ENCODE data around the gene PDE12. TPM values are rescaled to one million over a fixed set of nuclear protein-coding genes. Genes with fewer than 3 reads are reported as not detected.

Gene PDE12
- polyA plus RNA-seq, 1 experiment, result 11.5 TPM

DNA sequence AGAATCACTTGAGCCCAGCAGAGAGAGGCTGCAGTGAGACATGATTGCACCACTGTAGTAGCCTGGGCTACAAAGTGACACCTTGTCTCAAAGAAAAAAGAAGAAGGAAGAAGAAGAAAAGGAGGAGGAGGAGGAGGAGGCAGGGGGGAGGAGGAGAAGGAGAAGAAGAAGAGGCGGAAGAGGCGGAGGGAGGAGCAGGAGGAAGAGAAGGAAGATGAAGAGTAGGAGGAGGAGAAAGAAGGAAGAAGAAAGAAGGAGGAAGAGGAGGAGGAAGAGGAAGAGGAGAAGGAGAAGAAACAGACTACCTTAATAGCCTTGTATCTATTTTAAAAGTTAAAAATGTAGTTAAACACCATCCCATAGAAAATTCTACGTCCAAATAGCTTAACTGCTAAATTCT is 60.2 kb downstream of the PDE12 start:
- no peak for DNase-seq (ENCODE audit: low read depth, low spot score)
- TF ChIP-seq, protein P1, sequence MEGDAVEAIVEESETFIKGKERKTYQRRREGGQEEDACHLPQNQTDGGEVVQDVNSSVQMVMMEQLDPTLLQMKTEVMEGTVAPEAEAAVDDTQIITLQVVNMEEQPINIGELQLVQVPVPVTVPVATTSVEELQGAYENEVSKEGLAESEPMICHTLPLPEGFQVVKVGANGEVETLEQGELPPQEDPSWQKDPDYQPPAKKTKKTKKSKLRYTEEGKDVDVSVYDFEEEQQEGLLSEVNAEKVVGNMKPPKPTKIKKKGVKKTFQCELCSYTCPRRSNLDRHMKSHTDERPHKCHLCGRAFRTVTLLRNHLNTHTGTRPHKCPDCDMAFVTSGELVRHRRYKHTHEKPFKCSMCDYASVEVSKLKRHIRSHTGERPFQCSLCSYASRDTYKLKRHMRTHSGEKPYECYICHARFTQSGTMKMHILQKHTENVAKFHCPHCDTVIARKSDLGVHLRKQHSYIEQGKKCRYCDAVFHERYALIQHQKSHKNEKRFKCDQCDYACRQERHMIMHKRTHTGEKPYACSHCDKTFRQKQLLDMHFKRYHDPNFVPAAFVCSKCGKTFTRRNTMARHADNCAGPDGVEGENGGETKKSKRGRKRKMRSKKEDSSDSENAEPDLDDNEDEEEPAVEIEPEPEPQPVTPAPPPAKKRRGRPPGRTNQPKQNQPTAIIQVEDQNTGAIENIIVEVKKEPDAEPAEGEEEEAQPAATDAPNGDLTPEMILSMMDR (IDR thresholded peaks at IDR 0.05; ENCODE audit: low read depth, low read length), result no peak
- POLR2A ChIA-PET, result no interaction called here
- Histone ChIP-seq H3K9me3 (ENCODE audit: control insufficient read depth, insufficient read depth, low read length) (no peaks in the 10 kb centered on the region), H3K4me3 (ENCODE audit: low read depth, low read length) (no peak overlapping the region), H3K27me3 (ENCODE audit: control insufficient read depth, insufficient read depth, low read length) (no peaks in the 10 kb centered on the region), H3K27ac (ENCODE audit: low read depth, low read length) (no peak overlapping the region)
- CTCF ChIA-PET, result no interaction called here

Small RNA genes within 50 kb of the gene (small RNA-seq; reads per million reads assigned to genes)
- not detected for gene RNU6-108P (ENCODE audit: insufficient read length, low read depth)
- gene RNU6-1181P (ENCODE audit: insufficient read length, low read depth), result not detected
- not detected for gene RNU6-483P (ENCODE audit: insufficient read length, low read depth)

Other genes with a start within 250 kb of the PDE12 start
- under 0.01 TPM in 1 of 2 replicates, not detected in the other for gene DNAH12, start 11.9 kb upstream of the PDE12 start, polyA plus RNA-seq (2011; rRNA removed)
- 588 and 766 TPM in 2 replicates for gene ARF4, start 41.1 kb downstream of the PDE12 start, polyA plus RNA-seq (2011; rRNA removed)
- 8.8 and 10.8 TPM in 2 replicates for gene DENND6A, start 136.8 kb downstream of the PDE12 start, polyA plus RNA-seq (2011; rRNA removed)
- gene SLMAP, start 200.0 kb downstream of the PDE12 start, polyA plus RNA-seq (2011; rRNA removed), result 29.7 and 40.2 TPM in 2 replicates

Data from AG04450 (cell line).